Spleen (tissue), 11 donors: ENCODE measurements around the gene OR4S2. TPM values are rescaled to one million over a fixed set of nuclear protein-coding genes. Genes with fewer than 3 reads are reported as not detected.

Experiments
- DNase-seq: peaks from one replicate; pipeline ENCODE4 v3.0.0-alpha.2; 2020
- H3K27ac ChIP-seq, 8 donors: fragments of 200-600 bp; sonication (generic) in 7 of 8; 1 replicate in 4 of 8; 2 replicates in 4 of 8; pipeline versions ENCODE4 v1.5.0 to v1.8.0; 2016 to 2021; ENCODE audit warnings: inconsistent platforms in 4 of 8, mild to moderate bottlenecking in 4 of 8, moderate library complexity in 1 of 8
- H3K27me3 ChIP-seq, 7 donors: fragments of 200-600 bp; sonication (generic) in 6 of 7; replicated peaks in 1 of 7; 1 replicate in 4 of 7; 2 replicates in 3 of 7; pipeline versions ENCODE4 v1.5.0 to v1.8.0; 2016 to 2021; ENCODE audit warnings: inconsistent platforms in 3 of 7, mild to moderate bottlenecking in 1 of 7
- H3K36me3 ChIP-seq, 6 donors: fragments of 200-600 bp; sonication (generic) in 5 of 6; 1 replicate in 4 of 6; 2 replicates in 2 of 6; pipeline versions ENCODE4 v1.5.0 to v1.8.0; 2016 to 2021; ENCODE audit warnings: inconsistent platforms in 2 of 6
- H3K4me1 ChIP-seq, 6 donors: fragments of 200-600 bp; sonication (generic) in 5 of 6; 1 replicate in 3 of 6; 2 replicates in 3 of 6; pipeline versions ENCODE4 v1.5.0 to v1.8.0; 2016 to 2021; ENCODE audit warnings: inconsistent platforms in 3 of 6
- H3K4me3 ChIP-seq, 8 donors: fragments of 200-600 bp; sonication (generic) in 7 of 8; 1 replicate in 4 of 8; 2 replicates in 4 of 8; pipeline versions ENCODE4 v1.5.0 to v1.8.0; 2016 to 2021; ENCODE audit warnings: inconsistent platforms in 4 of 8, mild to moderate bottlenecking in 4 of 8, moderate library complexity in 2 of 8
- H3K9me3 ChIP-seq, 8 donors: fragments of 200-600 bp; sonication (generic) in 7 of 8; 1 replicate in 4 of 8; 2 replicates in 4 of 8; pipeline versions ENCODE4 v1.5.0 to v1.8.0; 2016 to 2021; ENCODE audit warnings: inconsistent platforms in 4 of 8
- CTCF ChIP-seq, 11 experiments: fragments of 200-600 bp in 7 of 11; fragments of 450-650 bp in 4 of 11; sonication (generic) in 4 of 11; IDR thresholded peaks in 8 of 11; conservative IDR thresholded peaks in 3 of 11; 1 replicate in 7 of 11; 2 replicates in 4 of 11; pipeline versions ENCODE4 v1.4.0 to v1.8.0; 2016 to 2021; ENCODE audit warnings: antibody characterized with exemption in 11 of 11, inconsistent platforms in 4 of 11, mild to moderate bottlenecking in 1 of 11
- POLR2A ChIP-seq, 3 donors: fragments of 450-650 bp; IDR thresholded peaks; one replicate each; pipeline ENCODE4 v1.5.1; 2017; ENCODE audit warnings: antibody characterized with exemption in 3 of 3, mild to moderate bottlenecking in 1 of 3
- POLR2AphosphoS5 ChIP-seq, 3 donors: sonication (generic); formaldehyde crosslinking; IDR thresholded peaks; one replicate each; pipeline ENCODE4 v1.5.1; 2017; ENCODE audit warnings: antibody characterized with exemption in 3 of 3
- WGBS, 5 donors: extraction: QIAGEN DNeasy Blood & Tissue Kit in 3 of 5; methylation state at CpG; one replicate each; pipeline versions ENCODE4 v1.1.5 to v1.1.7; 2013 to 2018; 5-methylcytosine and 5-hydroxymethylcytosine counted together
- intact Hi-C: fragments of 100-400 bp; cut with DNase I; formaldehyde crosslinking; loops from one replicate; pipeline ENCODE4 v1.15.0; 2023; ENCODE audit warnings: low total_unique reads
- polyA plus RNA-seq, 3 donors: library from polyadenylated mRNA; stranded (reverse); fragments of 200-250 nt; gene quantifications; one replicate each; pipeline ENCODE4 v1.2.1, GENCODE V29; 2013
- total RNA-seq, 7 donors: library from RNA; depleted of rRNA in 3 of 7; stranded (reverse); fragments of >200 nt in 3 of 7; fragmentation: NEBNext Ultra II Directional in 4 of 7; extraction: Animal tissue kit (Norgen Biotek cat#: 25700) in 4 of 7; gene quantifications; one replicate each; pipeline versions ENCODE4 v1.1.0 to v1.2.1, GENCODE V29; 2016 to 2021
- donor health status: healthy with polysubstance abuse.
- donor health status: DM: no; HTN: no; CAD: no; lungs with moderate emphysema.
- donor health status: DM: no; HTN: no; CAD: no.
- donor health status: Bipolar disorder and iron deficiency.
- donor health status: healthy.
- donor health status: DM: no; HTN: no; CAD: no.
- donor health status: DM: yes; HTN: yes; CAD: no.

OR4S2 gene
- total and polyA plus RNA-seq, 10 donors = not detected

- intact Hi-C loops = no loop called here
- Histone ChIP-seq H3K4me1 (no peaks in the 10 kb centered on the region), H3K27ac (no peak overlapping the region), H3K9me3 (peaks cover 0 to 17% (median 5%) of the 10 kb centered on the region in 8 donors), H3K36me3 (no peaks in the 10 kb centered on the region), H3K27me3 (no peaks in the 10 kb centered on the region), H3K4me3 (no peak overlapping the region)
- 44 to 47% (median 46%) methylated on average over 2 of the region's 2 CpGs for WGBS, 5 donors
- TF ChIP-seq POLR2AphosphoS5 (IDR thresholded peaks at IDR 0.05) = no peak
- TF ChIP-seq POLR2A (IDR thresholded peaks at IDR 0.05) = no peak
- no peak for TF ChIP-seq CTCF (IDR thresholded peaks at IDR 0.05 in 8 of 11, conservative IDR thresholded peaks at IDR 0.05 in 3 of 11)
- DNase-seq = no peak
Observed at GRCh38 chr11:55669376-55669775, 21.2 kb downstream of the OR4S2 start.

- no peak overlapping the region for H3K4me3 ChIP-seq
- H3K9me3 ChIP-seq = peaks cover 0 to 15% (median 0%) of the 10 kb centered on the region in 8 donors
- no peaks in the 10 kb centered on the region for H3K27me3 ChIP-seq
- H3K27ac ChIP-seq = no peak overlapping the region
- no peaks in the 10 kb centered on the region for H3K36me3 ChIP-seq
- no peak for TF ChIP-seq CTCF (IDR thresholded peaks at IDR 0.05 in 8 of 11, conservative IDR thresholded peaks at IDR 0.05 in 3 of 11)
- TF ChIP-seq POLR2A (IDR thresholded peaks at IDR 0.05) = no peak
- TF ChIP-seq POLR2AphosphoS5 (IDR thresholded peaks at IDR 0.05) = no peak
- no peaks in the 10 kb centered on the region for H3K4me1 ChIP-seq
- DNase-seq = no peak
- WGBS, 5 donors = 50 to 61% (median 59%) methylated on average over 5 of the region's 5 CpGs
- intact Hi-C loops = no loop called here
Observed at GRCh38 chr11:55673860-55674259, 25.7 kb downstream of the OR4S2 start.

- intact Hi-C loops = no loop called here
- no peak for DNase-seq
- TF ChIP-seq POLR2AphosphoS5 (IDR thresholded peaks at IDR 0.05) = no peak
- TF ChIP-seq POLR2A (IDR thresholded peaks at IDR 0.05) = no peak
- TF ChIP-seq CTCF (IDR thresholded peaks at IDR 0.05 in 8 of 11, conservative IDR thresholded peaks at IDR 0.05 in 3 of 11) = no peak
- H3K27ac ChIP-seq = no peak overlapping the region
- H3K9me3 ChIP-seq = peaks cover 0 to 61% (median 32%) of the 10 kb centered on the region in 8 donors
- no peak overlapping the region for H3K4me3 ChIP-seq
- H3K36me3 ChIP-seq = no peaks in the 10 kb centered on the region
- H3K27me3 ChIP-seq = no peaks in the 10 kb centered on the region
- WGBS, 5 donors = 73 to 78% (median 75%) methylated on average over 3 of the region's 3 CpGs
- H3K4me1 ChIP-seq = no peaks in the 10 kb centered on the region
Observed at GRCh38 chr11:55697817-55698216, 49.7 kb downstream of the OR4S2 start.

GRCh38 chr11:55701429-55701828, 53.3 kb downstream of the OR4S2 start:
- intact Hi-C loops = no loop called here
- DNase-seq = no peak
- H3K9me3 ChIP-seq = peaks cover 0 to 68% (median 46%) of the 10 kb centered on the region in 8 donors
- TF ChIP-seq POLR2AphosphoS5 (IDR thresholded peaks at IDR 0.05) (no peak), POLR2A (IDR thresholded peaks at IDR 0.05) (no peak), CTCF (IDR thresholded peaks at IDR 0.05 in 8 of 11, conservative IDR thresholded peaks at IDR 0.05 in 3 of 11) (no peak)
- 80 to 86% (median 81%) methylated on average over 4 of the region's 4 CpGs for WGBS, 5 donors
- no peak overlapping the region for H3K4me3 ChIP-seq
- H3K27ac ChIP-seq = no peak overlapping the region
- no peaks in the 10 kb centered on the region for H3K27me3 ChIP-seq
- no peaks in the 10 kb centered on the region for H3K4me1 ChIP-seq
- H3K36me3 ChIP-seq = no peaks in the 10 kb centered on the region

Other genes starting within 250 kb of the OR4S2 start
- not detected for gene OR4C15, start 93.9 kb upstream of the OR4S2 start, total RNA-seq
- gene OR4C15, start 93.9 kb upstream of the OR4S2 start, polyA plus RNA-seq = not detected
- not detected for gene OR4C16, start 76.2 kb upstream of the OR4S2 start, total RNA-seq
- gene OR4C16, start 76.2 kb upstream of the OR4S2 start, polyA plus RNA-seq = not detected
- not detected for gene OR4C11, start 40.7 kb upstream of the OR4S2 start, total RNA-seq
- gene OR4C11, start 40.7 kb upstream of the OR4S2 start, polyA plus RNA-seq = not detected
- gene OR4P4, start 13.2 kb upstream of the OR4S2 start, total RNA-seq = not detected
- gene OR4P4, start 13.2 kb upstream of the OR4S2 start, polyA plus RNA-seq = not detected
- not detected for gene OR4C6, start 13.9 kb downstream of the OR4S2 start, total RNA-seq
- gene OR4C6, start 13.9 kb downstream of the OR4S2 start, polyA plus RNA-seq = not detected
- not detected for gene OR5D13, start 125.1 kb downstream of the OR4S2 start, total RNA-seq
- gene OR5D13, start 125.1 kb downstream of the OR4S2 start, polyA plus RNA-seq = not detected
- gene OR5D14, start 147.2 kb downstream of the OR4S2 start, total RNA-seq = not detected
- not detected for gene OR5D14, start 147.2 kb downstream of the OR4S2 start, polyA plus RNA-seq
- not detected for gene OR5L1, start 163.0 kb downstream of the OR4S2 start, total RNA-seq
- not detected for gene OR5L1, start 163.0 kb downstream of the OR4S2 start, polyA plus RNA-seq
- not detected for gene OR5D18, start 171.3 kb downstream of the OR4S2 start, total RNA-seq
- gene OR5D18, start 171.3 kb downstream of the OR4S2 start, polyA plus RNA-seq = not detected
- not detected for gene OR5L2, start 178.9 kb downstream of the OR4S2 start, total RNA-seq
- not detected for gene OR5L2, start 178.9 kb downstream of the OR4S2 start, polyA plus RNA-seq
- gene OR5D16, start 190.4 kb downstream of the OR4S2 start, total RNA-seq = not detected
- gene OR5D16, start 190.4 kb downstream of the OR4S2 start, polyA plus RNA-seq = not detected
- not detected for gene TRIM51, start 235.0 kb downstream of the OR4S2 start, total RNA-seq
- not detected for gene TRIM51, start 235.0 kb downstream of the OR4S2 start, polyA plus RNA-seq